ENCODE measurements around the gene RBMS3.
"Not testable (repeated sequence)": the region's sequence is repeated elsewhere in the genome, so short reads cannot be mapped to it uniquely, and the experiment has no call there.

RBMS3 gene

GRCh38 chr3:29976871-29977270 is 696.0 kb downstream of the RBMS3 start:
- DNase-seq: no peak

DNA sequence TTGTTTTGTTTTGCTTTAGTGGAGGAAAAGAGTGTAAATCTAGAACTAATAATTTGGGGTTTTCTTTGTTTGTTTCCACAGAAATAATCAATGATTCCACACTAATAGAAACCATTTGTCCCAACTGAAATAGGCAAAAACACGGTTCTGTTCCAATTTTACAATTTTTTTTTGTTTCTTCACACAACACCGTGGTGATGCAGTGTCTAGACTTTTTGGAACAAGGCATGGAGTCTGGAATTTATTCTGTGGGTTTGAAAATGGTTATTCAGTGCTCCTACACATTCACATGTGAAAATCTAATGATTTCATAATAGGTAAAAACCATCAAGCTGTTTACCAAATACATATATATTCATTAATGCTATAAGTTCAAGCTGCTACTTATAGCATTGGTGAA is 696.5 kb downstream of the RBMS3 start:
- no peak for DNase-seq

GRCh38 chr3:29978036-29978435 is 697.2 kb downstream of the RBMS3 start:
- DNase-seq: no peak

DNA sequence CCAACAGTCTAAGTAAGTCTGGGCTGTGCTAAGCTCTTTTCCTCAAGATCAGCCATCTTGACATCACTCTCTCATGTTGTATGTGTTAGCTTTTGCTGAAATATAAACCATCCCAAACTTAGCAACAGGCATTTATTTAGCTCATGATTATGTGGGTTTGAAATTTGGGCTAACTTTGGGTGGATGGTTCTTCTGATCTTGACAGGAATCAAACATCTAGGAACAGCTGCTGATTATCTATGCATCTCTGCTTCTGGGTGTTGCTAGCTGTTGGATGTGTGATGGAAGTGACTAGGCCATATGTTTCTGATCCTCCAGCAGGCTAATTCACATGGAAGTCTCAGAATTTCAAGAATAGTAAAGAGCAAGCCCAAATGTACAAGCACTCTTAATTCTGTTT is 710.3 kb downstream of the RBMS3 start:
- no peak for DNase-seq

DNA sequence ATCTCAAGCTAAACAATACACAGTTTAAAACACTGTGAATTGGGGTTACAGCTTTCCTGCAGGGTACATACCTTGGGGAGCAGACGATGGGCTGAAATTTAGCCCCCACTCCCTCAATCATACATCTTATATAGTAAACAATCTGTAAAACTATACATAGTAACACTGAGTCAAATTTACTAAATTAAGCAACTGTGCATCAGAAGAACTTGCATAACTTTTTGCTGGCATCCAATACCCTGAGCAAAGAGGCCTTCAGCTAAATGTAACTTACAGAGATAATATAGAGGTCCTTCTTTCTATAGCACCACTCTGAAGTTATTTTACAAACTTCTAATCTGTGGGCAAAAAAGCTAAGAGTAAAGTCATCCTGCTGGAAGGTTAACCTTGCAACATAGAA is 721.9 kb downstream of the RBMS3 start:
- DNase-seq: no peak

DNA sequence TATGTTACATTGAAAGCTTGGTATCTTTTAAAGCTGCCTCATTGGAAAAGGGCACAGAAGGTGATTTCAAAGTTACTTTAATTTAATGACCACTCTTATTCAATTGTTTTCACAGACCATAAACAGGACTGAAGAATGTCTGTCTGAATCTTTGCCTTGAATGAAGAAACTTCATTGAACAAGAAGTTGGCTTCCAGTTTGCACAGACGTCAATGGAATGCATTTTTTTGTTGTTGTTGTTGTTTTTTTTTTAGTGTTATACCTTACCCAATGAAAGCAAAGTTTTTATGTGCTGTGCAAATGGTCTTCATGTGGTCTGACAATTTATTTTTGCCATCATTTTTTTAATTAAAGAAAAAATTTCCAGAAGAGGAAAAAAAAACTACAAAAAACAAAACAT is 722.9 kb downstream of the RBMS3 start:
- no peak for DNase-seq

DNA sequence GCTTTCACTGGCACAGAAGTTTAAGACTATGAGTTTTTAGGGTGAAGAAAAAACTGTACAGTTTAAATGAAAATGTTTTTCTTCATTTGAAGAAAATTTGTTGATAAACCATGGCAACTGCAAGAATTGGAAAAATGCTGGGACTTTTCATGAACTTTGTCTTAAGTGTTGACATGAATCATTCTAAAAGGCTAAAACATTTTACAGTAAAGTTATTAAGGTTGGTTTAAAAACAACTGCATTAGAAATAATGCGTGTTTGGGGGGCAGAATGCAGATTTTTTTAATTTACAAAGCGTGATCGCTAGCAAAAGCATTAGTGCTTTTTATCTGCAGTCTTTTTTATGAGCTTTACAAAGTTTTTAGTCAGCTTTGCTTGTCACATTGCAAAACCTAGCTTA is 723.6 kb downstream of the RBMS3 start:
- DNase-seq: no peak

GRCh38 chr3:30006111-30006510 is 725.2 kb downstream of the RBMS3 start:
- DNase-seq: no peak

- DNase-seq: no peak
Measured at GRCh38 chr3:30007668-30008067, 726.8 kb downstream of the RBMS3 start.

DNA sequence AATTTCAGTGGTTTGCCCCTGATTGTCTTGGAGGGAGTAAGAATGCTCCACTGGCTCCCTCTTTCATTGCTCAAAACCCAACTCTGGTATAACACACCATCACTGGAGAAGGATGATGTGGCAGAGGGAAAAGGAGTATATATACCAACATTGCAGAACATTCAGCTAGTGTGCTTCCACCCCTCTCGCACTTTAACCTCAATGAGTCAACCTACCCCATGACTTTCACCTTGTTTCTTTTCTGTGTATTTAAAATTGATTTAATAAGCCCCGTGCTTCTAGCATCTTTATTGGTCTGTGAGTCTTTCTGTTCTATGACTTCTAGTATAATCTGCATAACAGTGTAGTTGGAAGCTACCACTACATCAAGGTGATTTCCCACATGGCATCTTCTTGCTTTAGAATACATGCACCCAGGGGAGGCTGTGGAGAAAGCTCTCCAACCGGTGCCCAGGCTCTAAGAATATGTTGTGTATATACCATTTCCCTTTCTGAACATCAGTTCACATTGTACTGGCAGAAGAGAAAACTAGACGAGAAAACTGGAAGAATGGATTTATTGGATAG is 730.4 kb downstream of the RBMS3 start:
- no peak for DNase-seq

GRCh38 chr3:30012941-30013543 is 732.2 kb downstream of the RBMS3 start:
- peak; percentile 41 for DNase-seq

DNA sequence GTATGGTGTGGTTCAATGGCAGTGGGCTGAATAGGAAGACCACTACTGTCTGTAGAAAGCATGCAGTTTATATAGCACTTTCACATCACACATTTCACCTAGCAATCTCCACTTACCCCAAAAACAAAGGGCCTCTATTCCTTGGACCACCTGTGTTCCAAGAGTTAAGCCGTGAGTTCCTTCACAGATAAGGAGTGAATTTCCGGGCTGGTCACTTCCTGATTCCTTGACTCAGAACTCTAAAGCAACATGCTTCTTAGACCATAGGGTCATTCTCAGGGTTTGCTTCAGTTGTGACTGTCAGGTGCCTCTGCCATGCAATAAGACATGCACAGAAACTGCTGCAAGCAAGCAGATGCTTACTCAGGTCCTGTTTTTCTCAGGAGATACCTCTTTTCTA is 737.0 kb downstream of the RBMS3 start:
- DNase-seq: no peak

DNA sequence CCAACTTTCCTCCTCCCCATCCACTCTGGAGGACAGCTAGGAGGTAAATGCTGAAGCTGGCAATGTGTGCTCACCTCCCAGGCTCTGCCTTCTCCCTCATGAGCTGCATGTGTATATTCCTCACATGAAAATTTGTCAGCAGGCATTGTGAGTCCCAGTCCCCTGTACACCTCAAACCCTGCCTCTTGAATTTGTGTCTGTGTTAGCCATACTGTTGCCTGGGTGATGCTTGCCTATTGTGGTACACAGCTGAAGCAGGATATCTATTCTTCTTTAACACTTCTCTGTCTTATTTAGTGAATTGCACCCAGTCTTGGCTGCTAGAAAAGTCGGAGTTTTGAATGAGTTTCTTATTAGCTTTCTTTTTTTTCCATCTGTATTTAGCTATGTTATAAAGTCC is 739.5 kb downstream of the RBMS3 start:
- no peak for DNase-seq

- DNase-seq: no peak
Measured at GRCh38 chr3:30024466-30024865, 743.6 kb downstream of the RBMS3 start.

DNA sequence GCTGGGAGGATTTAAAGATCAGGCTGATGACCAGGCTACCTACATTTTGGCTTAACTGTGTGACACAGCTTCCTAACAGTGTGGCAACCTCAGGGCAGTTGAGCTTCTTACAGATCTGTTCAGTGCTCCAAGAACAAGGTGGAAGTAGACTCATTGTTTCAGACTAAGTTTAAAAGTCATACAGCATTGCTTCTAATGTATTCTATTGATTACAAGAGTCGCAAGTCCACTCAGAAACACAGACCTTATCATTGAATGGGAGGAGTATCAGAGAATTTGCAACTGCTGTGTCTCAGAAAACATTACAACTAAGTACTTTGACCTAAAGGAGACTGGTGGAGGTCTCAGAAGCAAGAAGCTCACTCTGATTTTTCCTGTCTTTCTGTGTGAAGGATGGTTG is 746.0 kb downstream of the RBMS3 start:
- no peak for DNase-seq

DNA sequence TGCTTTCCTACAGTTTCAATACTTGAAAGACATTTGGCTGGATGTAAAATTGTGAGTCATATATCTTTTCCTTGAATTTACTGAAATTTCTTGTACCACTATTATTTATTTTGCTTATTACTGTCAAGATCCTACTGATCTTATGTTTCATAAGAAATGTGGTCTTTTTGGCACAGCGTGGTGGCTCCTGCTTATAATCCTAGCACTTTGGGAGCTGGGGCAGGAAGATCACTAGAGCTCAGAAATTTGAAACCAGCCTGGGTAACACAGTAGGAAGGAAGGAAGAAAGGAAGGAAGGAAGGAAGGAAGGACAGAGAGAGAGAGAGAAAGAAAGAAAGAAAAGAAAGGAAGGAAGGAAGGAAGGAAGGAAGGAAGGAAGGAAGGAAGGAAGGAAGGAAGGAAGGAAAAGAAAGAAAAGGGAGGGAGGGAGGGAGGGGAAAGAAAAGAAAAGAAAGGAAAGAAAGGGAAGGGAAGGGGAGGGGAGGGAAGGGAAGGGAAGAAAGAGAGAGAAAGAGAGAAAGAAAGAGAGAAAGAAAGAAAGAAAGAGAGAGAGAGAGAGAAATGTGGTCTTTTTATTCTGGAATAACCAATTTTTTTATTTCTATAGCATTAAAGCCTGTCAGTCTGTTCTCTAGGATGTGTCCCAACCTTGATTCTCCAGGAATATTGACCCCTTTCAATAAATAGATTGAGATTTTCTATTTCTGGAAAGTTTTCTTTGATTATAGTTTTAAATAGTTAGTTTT is 753.5 kb downstream of the RBMS3 start:
- DNase-seq: no peak

- no peak for DNase-seq
Measured at GRCh38 chr3:30035935-30036567, 755.2 kb downstream of the RBMS3 start.

GRCh38 chr3:30040126-30040525 is 759.3 kb downstream of the RBMS3 start:
- DNase-seq: no peak

- not testable (repeated sequence) for DNase-seq
Measured at GRCh38 chr3:30041481-30041880, 760.6 kb downstream of the RBMS3 start.

GRCh38 chr3:30042274-30042859 is 761.5 kb downstream of the RBMS3 start:
- DNase-seq: peak; percentile 38

- no peak for DNase-seq
Measured at GRCh38 chr3:30042916-30043555, 762.2 kb downstream of the RBMS3 start.

GRCh38 chr3:30044515-30044914 is 763.6 kb downstream of the RBMS3 start:
- no peak for DNase-seq

DNA sequence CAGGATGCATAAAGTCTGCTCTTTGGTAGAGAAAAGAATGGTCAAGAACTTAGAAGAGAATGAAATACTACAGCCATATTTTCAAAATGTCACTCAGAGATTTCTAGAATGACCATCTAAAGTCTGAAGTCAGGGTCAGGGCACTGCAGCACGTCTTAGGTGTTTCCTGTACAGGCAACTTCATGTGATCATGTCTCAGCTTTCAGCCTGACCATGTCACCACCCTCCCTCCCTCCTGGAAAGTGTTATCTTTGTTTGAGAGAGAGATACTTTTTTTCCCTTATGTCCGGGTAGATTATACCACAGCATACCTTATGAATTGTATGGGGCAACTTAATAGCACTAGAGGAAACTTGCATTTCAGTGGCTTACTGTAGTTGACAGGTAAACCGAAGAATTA is 767.6 kb downstream of the RBMS3 start:
- DNase-seq: no peak
